ENCODE data around the gene DIRAS2.

The DIRAS2 gene

GRCh38 chr9:90580576-90580975 is 62.0 kb downstream of the DIRAS2 start:
- no peak overlapping the region for H3K4me3 ChIP-seq (ENCODE audit: low read length)
- TF ChIP-seq ZNF274 (IDR thresholded peaks at IDR 0.05; ENCODE audit: low read depth, low read length) = no peak

GRCh38 chr9:90579181-90579580 is 63.4 kb downstream of the DIRAS2 start:
- TF ChIP-seq ZNF274 (IDR thresholded peaks at IDR 0.05; ENCODE audit: low read depth, low read length) = no peak
- H3K4me3 ChIP-seq (ENCODE audit: low read length) = no peak overlapping the region

GRCh38 chr9:90578126-90578815 is 64.4 kb downstream of the DIRAS2 start:
- TF ChIP-seq ZNF274 (IDR thresholded peaks at IDR 0.05; ENCODE audit: low read depth, low read length) = no peak
- no peak overlapping the region for H3K4me3 ChIP-seq (ENCODE audit: low read length)

- TF ChIP-seq ZNF274 (IDR thresholded peaks at IDR 0.05; ENCODE audit: low read depth, low read length) = no peak
- no peak overlapping the region for H3K4me3 ChIP-seq (ENCODE audit: low read length)
Observed at GRCh38 chr9:90569511-90569910, 73.1 kb downstream of the DIRAS2 start.

- TF ChIP-seq ZNF274 (IDR thresholded peaks at IDR 0.05; ENCODE audit: low read depth, low read length) = no peak
- H3K4me3 ChIP-seq (ENCODE audit: low read length) = no peak overlapping the region
Observed at GRCh38 chr9:90568667-90569066, 74.0 kb downstream of the DIRAS2 start.

- no peak overlapping the region for H3K4me3 ChIP-seq (ENCODE audit: low read length)
- TF ChIP-seq ZNF274 (IDR thresholded peaks at IDR 0.05; ENCODE audit: low read depth, low read length) = no peak
Observed at GRCh38 chr9:90562229-90562628, 80.4 kb downstream of the DIRAS2 start.
